Peyer's patch (tissue), 4 donors: ENCODE results near the gene ERC2.

ENCODE experiments used
- CTCF ChIP-seq, 6 experiments: fragments of 450-650 bp in 4 of 6; fragments of 200-600 bp in 2 of 6; sonication (generic) in 1 of 6; IDR thresholded peaks; one replicate each; pipeline ENCODE4 v1.5.1; 2017 to 2019; ENCODE audit warnings: antibody characterized with exemption in 6 of 6, mild to moderate bottlenecking in 3 of 6, moderate library complexity in 1 of 6
- POLR2A ChIP-seq, 2 donors: fragments of 450-650 bp; IDR thresholded peaks; one replicate each; pipeline ENCODE4 v1.5.1; 2017; ENCODE audit warnings: antibody characterized with exemption in 2 of 2, mild to moderate bottlenecking in 2 of 2, moderate library complexity in 2 of 2

- TF ChIP-seq CTCF (IDR thresholded peaks at IDR 0.05) (no peak), POLR2A (IDR thresholded peaks at IDR 0.05) (no peak)
Measured at GRCh38 chr3:55797084-55797483, 671.2 kb downstream of the ERC2 start.
